Upper lobe of left lung (tissue), 6 donors: ENCODE measurements around the gene NPTXR. TPM values are rescaled to one million over a fixed set of nuclear protein-coding genes. Genes with fewer than 3 reads are reported as not detected.

Experiments
- ATAC-seq, 2 donors: fragments of 200-7000 bp; cut with Tn5 transposase; one replicate each; pipeline ENCODE4 v1.9.1; 2022; ENCODE audit warnings: mild to moderate bottlenecking in 2 of 2, moderate library complexity in 2 of 2; ENCODE audit not compliant: low FRiP score in 2 of 2
- DNase-seq, 2 donors: peaks; one replicate each; pipeline ENCODE4 v3.0.0-alpha.2; 2019 to 2020
- H3K27ac ChIP-seq, 4 donors: fragments of 200-600 bp; sonication (generic); one replicate each; pipeline ENCODE4 v1.5.1; 2016 to 2019
- H3K27me3 ChIP-seq, 4 donors: fragments of 200-600 bp; sonication (generic); one replicate each; pipeline ENCODE4 v1.5.1; 2017 to 2019
- H3K36me3 ChIP-seq, 4 donors: fragments of 200-600 bp; sonication (generic); one replicate each; pipeline ENCODE4 v1.5.1; 2016 to 2019
- H3K4me1 ChIP-seq, 4 donors: fragments of 200-600 bp; sonication (generic); one replicate each; pipeline ENCODE4 v1.5.1; 2018 to 2019
- H3K4me3 ChIP-seq, 4 donors: fragments of 200-600 bp; sonication (generic); one replicate each; pipeline ENCODE4 v1.5.1; 2017 to 2019; ENCODE audit warnings: mild to moderate bottlenecking in 2 of 4, moderate library complexity in 1 of 4
- H3K9me3 ChIP-seq, 4 donors: fragments of 200-600 bp; sonication (generic); one replicate each; pipeline ENCODE4 v1.5.1; 2018 to 2019
- CTCF ChIP-seq, 6 experiments: fragments of 450-650 bp in 4 of 6; fragments of 200-600 bp in 2 of 6; sonication (generic) in 2 of 6; IDR thresholded peaks; one replicate each; pipeline ENCODE4 v1.5.1; 2016 to 2019; ENCODE audit warnings: antibody characterized with exemption in 6 of 6
- EP300 ChIP-seq, 4 donors: sonication (generic); formaldehyde crosslinking; IDR thresholded peaks; one replicate each; pipeline ENCODE4 v1.5.1; 2017; ENCODE audit warnings: antibody characterized with exemption in 4 of 4, control low read depth in 2 of 4
- POLR2A ChIP-seq, 4 donors: fragments of 450-650 bp; IDR thresholded peaks; one replicate each; pipeline ENCODE4 v1.5.1; 2016 to 2017; ENCODE audit warnings: antibody characterized with exemption in 4 of 4, mild to moderate bottlenecking in 2 of 4
- POLR2AphosphoS5 ChIP-seq, 2 donors: sonication (generic); formaldehyde crosslinking; IDR thresholded peaks; one replicate each; pipeline ENCODE4 v1.5.1; 2017; ENCODE audit warnings: antibody characterized with exemption in 2 of 2
- WGBS, 2 donors: methylation state at CpG; one replicate each; pipeline ENCODE4 v1.1.5; 2017 to 2018; 5-methylcytosine and 5-hydroxymethylcytosine counted together
- total RNA-seq, 6 donors: library from RNA; depleted of rRNA in 4 of 6; stranded (reverse); fragments of >200 nt in 4 of 6; gene quantifications; one replicate each; pipeline versions ENCODE4 v1.1.0 to v1.2.1, GENCODE V29; 2016 to 2021
- donor health status: DM: no; HTN: no; CAD: no; lungs with moderate emphysema.
- donor health status: DM: no; HTN: yes; CAD: no; lungs with severe emphysema.

NPTXR gene
- 1 to 10 TPM in 5 of 6 donors, not detected in 1; 1.4 to 6.6 (median 3.0) TPM for total RNA-seq

- TF ChIP-seq CTCF (IDR thresholded peaks at IDR 0.05) (peak in 2 of 6 experiments; percentile 8 to 17), EP300 (IDR thresholded peaks at IDR 0.05) (no peak), POLR2AphosphoS5 (IDR thresholded peaks at IDR 0.05) (no peak)
- 0 to 1% methylated on average over 3 to 30 of the region's 105 CpGs for WGBS, 2 donors
- Histone ChIP-seq H3K27me3 (peaks cover 0 to 18% (median 2%) of the 10 kb centered on the region in 4 donors), H3K27ac (peak within 1 kb of the TSS in 2 of 4 donors; percentile 48 to 70), H3K4me3 (peak within 1 kb of the TSS; percentile 48 to 55 (median 50)), H3K9me3 (no peaks in the 10 kb centered on the region), H3K4me1 (peaks cover 11 to 19% (median 16%) of the 10 kb centered on the region in 4 donors), H3K36me3 (no peaks in the 10 kb centered on the region)
- ATAC-seq (peak in 1 of 2 donors; percentile 64), DNase-seq (peak in 1 of 2 donors; percentile 93)
Measured at GRCh38 chr22:38843657-38844314, at the start of gene NPTXR. Gene NPTXR, minus strand, starts transcription at chr22:38844028.

- DNase-seq: no peak
- WGBS, 2 donors: 71 to 75% methylated on average over 6 to 9 of the region's 9 CpGs
- no peak for ATAC-seq
- Histone ChIP-seq H3K27me3 (no peaks in the 10 kb centered on the region), H3K27ac (no peak overlapping the region), H3K36me3 (no peaks in the 10 kb centered on the region), H3K9me3 (no peaks in the 10 kb centered on the region), H3K4me3 (no peak overlapping the region), H3K4me1 (no peaks in the 10 kb centered on the region)
- TF ChIP-seq POLR2A (IDR thresholded peaks at IDR 0.05) (no peak), EP300 (IDR thresholded peaks at IDR 0.05) (no peak), POLR2AphosphoS5 (IDR thresholded peaks at IDR 0.05) (no peak), CTCF (IDR thresholded peaks at IDR 0.05) (no peak)
Measured at GRCh38 chr22:38891256-38891655, 47.4 kb upstream of the NPTXR start.

GRCh38 chr22:38890377-38890776 is 46.5 kb upstream of the NPTXR start:
- WGBS, 2 donors: 84 to 91% methylated on average over 5 of the region's 5 CpGs
- no peak for ATAC-seq
- TF ChIP-seq POLR2AphosphoS5 (IDR thresholded peaks at IDR 0.05) (no peak), POLR2A (IDR thresholded peaks at IDR 0.05) (no peak), CTCF (IDR thresholded peaks at IDR 0.05) (no peak), EP300 (IDR thresholded peaks at IDR 0.05) (no peak)
- Histone ChIP-seq H3K4me3 (no peak overlapping the region), H3K9me3 (no peaks in the 10 kb centered on the region), H3K36me3 (no peaks in the 10 kb centered on the region), H3K27ac (no peak overlapping the region), H3K4me1 (no peaks in the 10 kb centered on the region), H3K27me3 (no peaks in the 10 kb centered on the region)
- no peak for DNase-seq

- WGBS, 2 donors: 64 to 70% methylated on average over 5 of the region's 5 CpGs
- no peaks in the 10 kb centered on the region for H3K36me3 ChIP-seq
- ATAC-seq (no peak), DNase-seq (no peak)
- no peak for TF ChIP-seq CTCF (IDR thresholded peaks at IDR 0.05)
- no peak for TF ChIP-seq POLR2AphosphoS5 (IDR thresholded peaks at IDR 0.05)
- TF ChIP-seq EP300 (IDR thresholded peaks at IDR 0.05): no peak
- TF ChIP-seq POLR2A (IDR thresholded peaks at IDR 0.05): no peak
- no peaks in the 10 kb centered on the region for H3K27me3 ChIP-seq
- H3K4me3 ChIP-seq: no peak overlapping the region
- no peaks in the 10 kb centered on the region for H3K9me3 ChIP-seq
- no peak overlapping the region for H3K27ac ChIP-seq
- peaks cover 12 to 20% (median 17%) of the 10 kb centered on the region in 4 donors for H3K4me1 ChIP-seq
Measured at GRCh38 chr22:38886333-38886732, 42.5 kb upstream of the NPTXR start.
